HL-60 (cell line): Measurements from ENCODE around the gene IL1RAPL1.

Source experiments
- CTCF ChIP-seq: IDR thresholded peaks from one replicate; pipeline ENCODE4 v1.5.1; 2011; ENCODE audit warnings: low read length, control low read depth, inconsistent platforms; ENCODE audit not compliant: insufficient read depth
- GABPA ChIP-seq: IDR thresholded peaks from 2 replicates; pipeline ENCODE4 v1.6.1; 2012; ENCODE audit warnings: low read depth
- POLR2AphosphoS5 ChIP-seq: IDR thresholded peaks from 2 replicates; pipeline ENCODE4 v1.6.1; 2012; ENCODE audit warnings: low read depth
- TF ChIP-seq, protein P1 (sequence below): IDR thresholded peaks from 2 replicates; pipeline ENCODE4 v1.6.1; 2012; ENCODE audit warnings: low read depth; ENCODE audit not compliant: insufficient replicate concordance

DNA sequence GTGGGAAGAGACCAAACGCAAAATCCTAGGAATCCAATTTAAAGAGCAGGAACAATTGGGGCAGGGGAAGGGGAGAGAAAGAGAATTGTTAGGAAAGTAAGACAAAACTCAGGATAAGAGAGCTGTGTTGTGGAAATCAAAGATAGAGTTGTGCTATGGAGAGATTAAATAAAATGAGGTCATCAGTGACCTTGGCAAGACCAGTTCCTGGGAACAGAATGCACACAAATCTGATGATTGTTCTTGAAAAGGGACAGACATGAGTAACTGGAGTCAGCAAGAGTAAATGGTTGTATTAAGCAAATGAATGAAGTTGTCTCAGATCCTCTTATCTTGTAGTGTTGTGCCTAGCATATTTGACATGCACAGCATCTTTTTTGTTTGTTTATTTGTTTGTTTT lies 267.4 kb downstream of the IL1RAPL1 start:
- TF ChIP-seq CTCF (no peak), POLR2AphosphoS5 (no peak), GABPA (no peak)
- TF ChIP-seq, protein P1, sequence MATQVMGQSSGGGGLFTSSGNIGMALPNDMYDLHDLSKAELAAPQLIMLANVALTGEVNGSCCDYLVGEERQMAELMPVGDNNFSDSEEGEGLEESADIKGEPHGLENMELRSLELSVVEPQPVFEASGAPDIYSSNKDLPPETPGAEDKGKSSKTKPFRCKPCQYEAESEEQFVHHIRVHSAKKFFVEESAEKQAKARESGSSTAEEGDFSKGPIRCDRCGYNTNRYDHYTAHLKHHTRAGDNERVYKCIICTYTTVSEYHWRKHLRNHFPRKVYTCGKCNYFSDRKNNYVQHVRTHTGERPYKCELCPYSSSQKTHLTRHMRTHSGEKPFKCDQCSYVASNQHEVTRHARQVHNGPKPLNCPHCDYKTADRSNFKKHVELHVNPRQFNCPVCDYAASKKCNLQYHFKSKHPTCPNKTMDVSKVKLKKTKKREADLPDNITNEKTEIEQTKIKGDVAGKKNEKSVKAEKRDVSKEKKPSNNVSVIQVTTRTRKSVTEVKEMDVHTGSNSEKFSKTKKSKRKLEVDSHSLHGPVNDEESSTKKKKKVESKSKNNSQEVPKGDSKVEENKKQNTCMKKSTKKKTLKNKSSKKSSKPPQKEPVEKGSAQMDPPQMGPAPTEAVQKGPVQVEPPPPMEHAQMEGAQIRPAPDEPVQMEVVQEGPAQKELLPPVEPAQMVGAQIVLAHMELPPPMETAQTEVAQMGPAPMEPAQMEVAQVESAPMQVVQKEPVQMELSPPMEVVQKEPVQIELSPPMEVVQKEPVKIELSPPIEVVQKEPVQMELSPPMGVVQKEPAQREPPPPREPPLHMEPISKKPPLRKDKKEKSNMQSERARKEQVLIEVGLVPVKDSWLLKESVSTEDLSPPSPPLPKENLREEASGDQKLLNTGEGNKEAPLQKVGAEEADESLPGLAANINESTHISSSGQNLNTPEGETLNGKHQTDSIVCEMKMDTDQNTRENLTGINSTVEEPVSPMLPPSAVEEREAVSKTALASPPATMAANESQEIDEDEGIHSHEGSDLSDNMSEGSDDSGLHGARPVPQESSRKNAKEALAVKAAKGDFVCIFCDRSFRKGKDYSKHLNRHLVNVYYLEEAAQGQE = no peak
